Neural cell (in vitro differentiated cells): Measurements from ENCODE around the gene ENAH.
"Not testable (repeated sequence)": the region's sequence is repeated elsewhere in the genome, so short reads cannot be mapped to it uniquely, and the experiment has no call there.

Experiments used
- EP300 ChIP-seq: fragments of 450-650 bp; conservative IDR thresholded peaks from 2 replicates; pipeline ENCODE4 v1.6.1; 2014; ENCODE audit warnings: antibody characterized with exemption, mild to moderate bottlenecking, moderate library complexity; ENCODE audit not compliant: poor library complexity, severe bottlenecking
- EZH2 ChIP-seq: fragments of 200-600, 300-800 bp; shearing (Covaris generic), sonication (generic); IDR thresholded peaks from 2 replicates; pipeline ENCODE4 v1.6.1; 2014; ENCODE audit warnings: antibody characterized with exemption, low read length, borderline replicate concordance, mild to moderate bottlenecking; ENCODE audit not compliant: insufficient read depth, poor library complexity, severe bottlenecking
- REST ChIP-seq: IDR thresholded peaks from 2 replicates; pipeline ENCODE4 v1.6.1; 2012; ENCODE audit warnings: borderline replicate concordance
- TAF1 ChIP-seq: IDR thresholded peaks from 2 replicates; pipeline ENCODE4 v1.6.1; 2012; ENCODE audit warnings: low read depth

- not testable (repeated sequence) for TF ChIP-seq REST, EP300, TAF1, EZH2
Measured at GRCh38 chr1:225693697-225694096, 40.8 kb upstream of the ENAH start.
